ENCODE measurements around the gene MAFB.

Gene MAFB

DNA sequence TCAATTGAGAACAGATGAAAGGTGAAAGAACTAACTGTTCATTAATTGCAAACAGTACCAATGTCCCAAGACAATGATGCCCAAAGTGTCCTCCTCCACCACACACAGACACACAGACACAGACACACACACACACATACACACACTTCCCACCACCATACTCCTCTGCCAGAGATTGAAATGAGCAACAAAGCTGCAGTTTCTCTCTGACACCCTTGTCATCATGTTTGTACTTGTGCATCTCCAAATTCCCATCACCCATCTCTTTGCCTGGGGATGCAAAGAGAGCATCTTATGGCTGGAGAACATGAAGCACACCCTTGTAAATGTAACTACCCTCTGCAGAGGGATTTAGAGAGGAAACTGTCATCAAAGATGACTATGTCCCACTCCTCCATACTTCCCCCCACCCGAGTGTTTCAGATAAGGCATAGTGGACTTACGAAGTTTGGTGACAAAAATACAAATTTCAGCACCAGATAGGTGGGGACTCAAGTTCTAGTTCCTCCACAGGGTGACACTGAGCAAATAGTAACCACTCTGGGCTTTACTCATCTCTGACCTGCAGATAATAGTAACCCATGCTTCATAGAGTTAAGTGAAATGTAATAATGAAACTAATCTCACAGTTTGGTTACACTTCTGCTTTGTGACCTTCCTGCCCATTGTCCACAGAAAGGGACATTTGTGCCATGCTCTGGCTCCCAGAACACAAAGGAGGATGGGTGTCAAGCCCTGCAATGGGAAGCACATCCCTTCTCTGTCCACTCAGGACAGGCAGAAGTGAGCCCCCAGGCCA, 8.7 kb downstream of the MAFB start:
- DNase-seq, result no peak

- DNase-seq, result no peak
Observed at GRCh38 chr20:40679184-40679583, 9.9 kb downstream of the MAFB start.

- no peak for DNase-seq
Observed at GRCh38 chr20:40678286-40678875, 10.7 kb downstream of the MAFB start.

DNA sequence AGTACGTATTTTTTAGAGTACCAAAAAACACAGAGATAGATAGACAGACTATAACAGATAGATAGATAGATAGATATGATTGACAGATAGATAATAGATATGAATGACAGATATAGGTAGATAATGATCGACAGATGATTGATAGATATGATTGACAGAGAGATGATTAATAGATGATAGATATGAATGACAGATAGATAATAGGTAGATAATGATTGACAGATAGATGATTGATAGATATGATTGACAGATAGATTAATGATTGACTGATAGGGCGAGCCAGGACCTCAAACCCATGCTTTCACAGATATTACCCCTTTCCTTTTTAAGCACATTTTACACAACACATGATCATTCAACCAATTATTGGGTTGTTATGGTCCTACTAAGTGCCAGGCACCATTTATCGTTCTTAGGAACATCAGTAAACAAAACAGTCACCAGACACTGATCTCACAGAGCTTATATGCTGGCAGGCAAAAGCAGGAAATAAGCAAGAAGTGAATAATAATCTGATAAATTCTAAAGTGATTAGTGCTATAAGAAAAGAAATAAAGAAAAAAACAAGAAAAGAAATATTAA, 11.6 kb downstream of the MAFB start:
- no peak for DNase-seq

DNA sequence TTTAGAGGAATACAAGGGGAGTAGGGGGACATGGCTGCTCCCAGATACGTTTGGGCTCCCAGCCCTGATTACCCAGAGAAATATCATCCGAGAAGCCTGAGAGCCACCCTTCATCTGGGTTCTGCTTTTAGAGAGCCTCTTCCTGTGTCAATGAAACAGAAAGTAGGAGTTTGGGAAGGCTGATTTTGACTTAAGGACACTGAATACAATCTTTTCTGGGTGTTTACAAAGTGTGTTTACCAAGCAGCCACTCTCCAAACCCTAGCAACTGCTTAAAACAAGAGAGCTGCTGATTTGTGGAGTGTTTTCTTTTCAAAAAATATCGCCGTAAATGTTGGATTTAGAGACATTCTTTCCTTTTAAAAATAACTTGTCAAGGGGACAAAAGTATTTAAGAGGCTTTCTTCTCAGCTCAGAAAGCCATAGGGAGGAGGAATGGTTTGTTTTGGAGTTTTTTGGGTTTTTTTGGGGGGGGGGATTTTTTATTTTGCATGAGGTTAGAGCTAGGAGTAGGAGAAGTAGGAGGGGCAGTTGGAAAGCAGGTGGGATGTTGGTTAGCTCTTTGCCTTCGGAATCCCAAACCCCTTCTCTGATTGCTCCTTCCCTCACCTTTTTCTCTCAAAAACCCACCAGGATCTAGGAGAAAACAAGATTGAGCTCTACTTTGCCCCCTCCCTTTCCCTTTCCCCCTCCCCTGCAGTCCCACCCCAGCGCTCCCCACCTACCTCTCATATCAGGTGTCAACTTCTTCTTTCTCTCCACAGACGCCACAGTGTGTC, 12.4 kb downstream of the MAFB start:
- no peak for DNase-seq

DNA sequence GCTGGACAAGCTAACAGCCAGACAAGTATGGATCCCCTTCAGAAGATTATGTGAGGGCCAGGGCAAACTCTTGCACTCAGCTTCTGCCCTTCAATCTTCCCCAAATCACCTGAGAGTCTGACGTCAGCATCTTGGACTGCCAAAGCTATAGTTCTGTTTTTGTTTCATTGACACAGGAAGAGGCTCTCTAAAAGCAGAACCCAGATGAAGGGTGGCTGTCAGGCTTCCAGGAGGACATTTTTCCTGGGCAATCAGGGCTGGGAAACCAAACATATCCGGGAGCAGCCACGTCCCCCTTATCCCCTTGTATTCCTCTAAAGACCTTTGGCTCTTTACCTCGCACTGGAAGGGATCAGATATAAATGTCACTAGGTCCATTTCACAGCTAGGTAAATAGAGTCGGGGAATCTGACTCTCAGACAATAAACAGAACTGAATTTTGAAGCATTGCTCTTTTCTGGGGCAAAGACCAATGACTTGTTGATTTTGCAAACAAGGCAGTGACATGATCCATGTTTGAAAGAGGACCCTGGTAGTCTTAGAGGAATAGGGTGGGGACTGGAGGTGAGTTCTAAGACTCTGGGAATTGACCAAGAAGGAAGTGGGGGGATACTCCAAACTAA, 13.3 kb downstream of the MAFB start:
- no peak for DNase-seq

DNA sequence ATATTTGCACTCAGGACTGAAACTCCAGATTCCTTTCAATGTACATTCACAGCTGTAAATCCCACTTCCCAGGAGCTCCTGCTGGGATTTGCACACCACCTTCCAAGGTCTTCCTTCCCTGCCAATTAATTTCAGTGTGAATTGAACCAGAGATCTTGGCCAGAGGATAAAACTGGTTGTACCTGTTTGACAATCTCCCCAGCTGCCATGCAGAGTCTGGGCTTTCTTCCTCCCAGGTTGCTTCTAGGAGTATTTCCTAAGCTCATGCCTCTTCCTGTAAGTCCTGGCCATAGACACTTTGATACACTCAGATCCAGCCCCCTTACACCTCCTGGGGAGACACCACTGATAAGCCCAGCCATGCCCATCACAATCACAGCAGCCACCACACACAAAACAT, 15.6 kb downstream of the MAFB start:
- DNase-seq, result no peak

GRCh38 chr20:40672095-40672494, 16.9 kb downstream of the MAFB start:
- DNase-seq, result no peak

GRCh38 chr20:40670253-40670652, 18.8 kb downstream of the MAFB start:
- no peak for DNase-seq

DNA sequence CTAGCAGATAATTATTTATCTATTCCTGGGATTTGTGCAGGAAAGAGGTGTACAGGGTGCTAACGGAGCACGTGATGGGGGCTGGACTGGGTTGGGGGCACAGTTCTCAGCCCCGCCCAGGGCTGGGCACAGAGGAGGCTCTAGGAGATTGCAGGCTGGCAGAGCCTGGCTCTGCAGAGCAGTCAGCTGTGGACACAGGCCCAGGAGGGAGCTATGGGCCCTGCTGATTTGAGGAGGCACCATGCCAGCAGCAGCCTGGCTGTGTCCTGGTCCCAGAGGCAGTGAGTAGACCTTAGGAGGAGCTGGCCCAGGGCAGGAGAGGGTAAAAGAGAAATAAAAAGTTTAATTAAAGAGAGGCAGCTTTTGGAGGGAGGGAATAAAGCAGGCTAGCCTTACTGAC, 19.3 kb downstream of the MAFB start:
- DNase-seq, result no peak

DNA sequence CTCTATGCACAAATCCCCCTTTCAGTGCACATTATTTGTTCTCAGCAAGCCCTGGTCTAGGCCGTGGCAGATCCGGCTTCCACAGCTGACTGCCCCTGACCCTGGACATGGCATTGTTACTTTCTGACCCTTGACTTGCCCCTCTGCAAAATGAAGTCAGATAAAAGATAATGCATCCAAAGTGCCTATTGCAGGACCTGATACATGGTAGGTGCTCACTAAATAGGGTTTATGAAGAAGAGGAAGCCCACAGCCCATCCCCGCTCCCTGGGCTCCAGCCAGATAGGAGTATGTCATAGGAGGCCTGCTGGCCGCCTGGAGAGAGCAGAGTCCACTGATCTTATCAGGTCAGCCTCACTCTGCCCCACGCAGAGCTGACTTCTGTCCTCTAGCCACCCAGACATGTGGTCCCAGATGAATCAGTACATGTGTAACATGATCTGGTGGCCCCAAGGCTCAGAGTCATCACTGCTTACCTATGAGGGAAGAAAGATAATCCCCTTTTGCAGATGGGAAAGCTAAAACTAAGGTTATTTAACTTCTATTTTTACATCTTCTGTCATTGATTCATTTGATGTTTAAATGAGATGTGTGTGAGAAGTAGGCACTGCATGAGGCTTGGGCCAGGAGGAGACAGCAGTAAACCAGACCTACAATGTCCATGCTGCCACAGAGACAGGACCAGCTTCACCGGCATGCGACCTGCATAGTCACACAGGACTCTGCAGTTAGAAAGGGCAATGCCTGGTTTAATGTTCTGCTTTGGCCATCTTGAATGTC, 20.4 kb downstream of the MAFB start:
- DNase-seq, result no peak

GRCh38 chr20:40667503-40667902, 21.5 kb downstream of the MAFB start:
- no peak for DNase-seq

- DNase-seq, result no peak
Observed at GRCh38 chr20:40666336-40666735, 22.7 kb downstream of the MAFB start.

DNA sequence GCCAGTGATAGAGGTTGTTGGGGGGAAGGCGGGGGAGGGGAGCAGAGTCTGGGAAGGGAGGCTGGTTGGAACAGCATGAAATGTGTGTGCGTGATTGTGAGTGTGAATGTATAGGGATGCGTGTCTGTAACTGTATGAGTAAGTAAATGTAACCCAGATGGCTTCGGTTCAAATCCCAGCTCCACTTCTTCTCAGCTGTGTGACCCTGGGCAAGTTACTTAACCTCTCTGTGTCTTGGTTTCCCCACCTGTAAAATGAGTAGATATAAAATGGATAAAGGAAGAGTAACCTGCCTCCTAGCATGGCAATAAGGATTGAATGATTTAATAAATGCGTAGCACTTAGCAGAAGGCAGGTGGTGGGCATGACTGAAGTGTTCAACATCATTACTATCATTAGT, 24.1 kb downstream of the MAFB start:
- DNase-seq, result no peak

DNA sequence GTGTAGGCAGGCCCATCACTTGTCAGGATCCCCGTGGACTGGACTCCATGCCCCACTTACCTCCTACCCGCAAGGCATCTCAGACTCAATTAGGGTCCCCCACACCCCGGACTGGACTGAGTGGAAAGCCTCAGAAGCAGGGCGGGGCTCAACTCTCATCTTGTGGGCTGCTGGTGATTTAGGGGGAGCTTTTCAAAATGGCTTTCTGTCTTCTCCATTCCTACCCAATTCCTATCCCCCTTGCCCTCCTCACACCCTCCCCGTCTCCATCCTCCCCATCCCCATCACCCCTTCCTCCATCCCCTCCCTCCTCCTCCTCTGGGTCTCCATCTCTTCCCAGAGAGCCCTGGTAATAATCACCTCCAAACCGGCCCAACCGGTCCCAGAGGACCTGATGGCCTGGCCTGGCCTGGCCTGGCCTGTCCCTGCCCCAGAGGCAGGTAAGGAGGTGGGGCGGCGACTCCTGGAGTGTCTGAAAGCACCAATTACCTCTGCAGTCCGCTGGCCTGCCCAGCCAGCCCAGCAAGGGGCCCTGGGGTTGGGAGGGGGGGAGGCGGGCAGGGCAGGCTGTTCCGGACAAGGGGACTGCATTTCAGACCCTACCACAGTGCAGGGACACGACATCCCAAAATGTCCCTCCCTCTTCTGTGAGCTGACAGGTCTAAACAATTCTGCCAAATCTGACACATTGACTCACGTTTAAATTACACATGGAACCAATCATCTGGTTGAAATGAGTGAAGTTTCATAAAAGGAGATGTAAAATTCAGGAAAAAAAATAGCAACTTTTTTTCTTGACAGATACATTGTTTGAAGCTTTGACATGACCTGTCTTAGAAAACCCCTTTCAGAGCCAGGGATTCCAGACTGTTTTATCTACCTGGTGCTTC, 24.8 kb downstream of the MAFB start:
- no peak for DNase-seq

- DNase-seq, result no peak
Observed at GRCh38 chr20:40663304-40663790, 25.7 kb downstream of the MAFB start.

GRCh38 chr20:40659567-40659966, 29.5 kb downstream of the MAFB start:
- DNase-seq, result no peak

DNA sequence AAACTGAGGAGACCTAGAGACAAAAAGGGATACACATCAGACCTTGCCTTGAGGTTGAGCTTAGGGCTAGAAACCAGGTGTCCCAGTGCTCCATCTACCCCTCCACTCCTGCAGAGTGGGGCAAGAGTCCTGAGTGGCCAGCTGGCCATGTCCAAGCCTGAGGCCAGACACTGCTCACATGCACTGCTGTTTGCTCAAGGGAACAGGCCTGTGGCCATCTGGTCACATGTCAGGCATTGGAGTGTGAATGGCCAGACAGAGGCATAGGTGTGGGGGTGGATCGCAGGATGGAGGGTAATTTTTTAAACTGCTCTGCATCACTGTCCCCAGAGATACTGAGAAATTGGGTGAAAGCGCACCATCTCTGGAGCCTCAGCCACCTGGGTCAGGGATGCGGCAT, 30.5 kb downstream of the MAFB start:
- DNase-seq, result no peak

- DNase-seq, result no peak
Observed at GRCh38 chr20:40657526-40657925, 31.5 kb downstream of the MAFB start.

- no peak for DNase-seq
Observed at GRCh38 chr20:40655451-40655850, 33.6 kb downstream of the MAFB start.

DNA sequence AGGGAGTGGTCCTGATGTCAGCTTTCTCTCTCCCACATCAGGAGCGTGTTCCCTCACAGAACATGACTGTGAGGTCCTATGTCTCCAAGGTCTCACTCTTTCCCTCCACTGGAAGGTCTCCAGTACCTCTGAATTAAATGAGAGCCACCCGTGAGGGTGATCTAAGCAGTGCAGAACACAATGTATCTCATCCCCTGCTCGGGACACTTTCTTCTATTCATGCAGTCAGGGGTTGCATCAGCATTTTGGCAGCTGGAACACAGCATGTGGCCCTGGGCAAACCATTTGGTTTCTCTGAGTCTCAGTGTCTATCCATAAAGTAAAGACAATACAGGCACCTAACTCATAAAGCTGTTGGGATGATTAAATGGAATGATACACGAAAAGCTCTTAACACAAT, 34.2 kb downstream of the MAFB start:
- DNase-seq, result no peak
